Ectodermal cell (in vitro differentiated cells): ENCODE measurements around the gene ZFYVE21.

Experiments used
- H3K27ac ChIP-seq: 2 replicates; pipeline ENCODE4 v1.7.0; 2013; ENCODE audit warnings: mild to moderate bottlenecking, low read depth, low read length; ENCODE audit not compliant: insufficient read depth, poor library complexity, severe bottlenecking
- H3K27me3 ChIP-seq: 2 replicates; pipeline ENCODE4 v1.7.0; 2013; ENCODE audit warnings: mild to moderate bottlenecking, low read length; ENCODE audit not compliant: insufficient read depth, control insufficient read depth, poor library complexity, severe bottlenecking
- H3K36me3 ChIP-seq: one replicate; pipeline ENCODE4 v1.7.0; 2013; ENCODE audit warnings: low read length; ENCODE audit not compliant: control insufficient read depth, insufficient read depth
- H3K4me1 ChIP-seq: one replicate; pipeline ENCODE4 v1.7.0; 2013; ENCODE audit warnings: low read length; ENCODE audit not compliant: control insufficient read depth, insufficient read depth
- H3K4me3 ChIP-seq: 2 replicates; pipeline ENCODE4 v1.7.0; 2013; ENCODE audit warnings: low read depth, low read length, control low read depth; ENCODE audit not compliant: insufficient read depth
- H3K9me3 ChIP-seq: 2 replicates; pipeline ENCODE4 v1.7.0; 2013; ENCODE audit warnings: mild to moderate bottlenecking, low read length, moderate library complexity; ENCODE audit not compliant: control insufficient read depth
- WGBS, 2 experiments: methylation state at CpG; one replicate each; pipeline ENCODE4 v1.1.7; 2013; ENCODE audit warnings: missing lambda C conversion rate in 2 of 2; 5-methylcytosine and 5-hydroxymethylcytosine counted together

The ZFYVE21 gene

GRCh38 chr14:103724116-103724515 lies 8.5 kb downstream of the ZFYVE21 start:
- no peaks in the 10 kb centered on the region for H3K4me1 ChIP-seq
- no peak overlapping the region for H3K27ac ChIP-seq
- H3K9me3 ChIP-seq = no peaks in the 10 kb centered on the region
- no peak overlapping the region for H3K4me3 ChIP-seq
- H3K36me3 ChIP-seq = no peaks in the 10 kb centered on the region
- H3K27me3 ChIP-seq = no peaks in the 10 kb centered on the region
- WGBS, 2 experiments = 95% methylated on average over 20 of the region's 20 CpGs

- Histone ChIP-seq H3K4me3 (no peak overlapping the region), H3K36me3 (peaks cover 5% of the 10 kb centered on the region), H3K9me3 (no peaks in the 10 kb centered on the region), H3K27ac (no peak overlapping the region), H3K27me3 (no peaks in the 10 kb centered on the region), H3K4me1 (no peaks in the 10 kb centered on the region)
- 95% methylated on average over 29 of the region's 29 CpGs for WGBS, 2 experiments
These were observed 9.5 kb downstream of the ZFYVE21 start for GRCh38 chr14:103725001-103725682.

- Histone ChIP-seq H3K36me3 (peaks cover 6% of the 10 kb centered on the region), H3K4me1 (no peaks in the 10 kb centered on the region), H3K27ac (no peak overlapping the region), H3K4me3 (no peak overlapping the region), H3K27me3 (no peaks in the 10 kb centered on the region), H3K9me3 (no peaks in the 10 kb centered on the region)
- WGBS, 2 experiments = 95 to 97% methylated on average over 16 of the region's 16 CpGs
These were observed 10.3 kb downstream of the ZFYVE21 start for GRCh38 chr14:103725739-103726395.

GRCh38 chr14:103726474-103726873 lies 10.9 kb downstream of the ZFYVE21 start:
- Histone ChIP-seq H3K4me1 (no peaks in the 10 kb centered on the region), H3K36me3 (peaks cover 6% of the 10 kb centered on the region), H3K27me3 (no peaks in the 10 kb centered on the region), H3K9me3 (no peaks in the 10 kb centered on the region), H3K27ac (no peak overlapping the region), H3K4me3 (no peak overlapping the region)
- WGBS, 2 experiments = 96% methylated on average over 18 of the region's 18 CpGs

- Histone ChIP-seq H3K36me3 (peaks cover 6% of the 10 kb centered on the region), H3K4me3 (no peak overlapping the region), H3K27me3 (no peaks in the 10 kb centered on the region), H3K27ac (no peak overlapping the region), H3K9me3 (no peaks in the 10 kb centered on the region), H3K4me1 (no peaks in the 10 kb centered on the region)
- 93% methylated on average over 53 of the region's 53 CpGs for WGBS, 2 experiments
These were observed 11.8 kb downstream of the ZFYVE21 start for GRCh38 chr14:103727313-103727980.

- Histone ChIP-seq H3K9me3 (no peaks in the 10 kb centered on the region), H3K27ac (no peak overlapping the region), H3K36me3 (peaks cover 6% of the 10 kb centered on the region), H3K27me3 (no peaks in the 10 kb centered on the region), H3K4me3 (no peak overlapping the region), H3K4me1 (no peaks in the 10 kb centered on the region)
- 93 to 95% methylated on average over 19 of the region's 19 CpGs for WGBS, 2 experiments
These were observed 12.5 kb downstream of the ZFYVE21 start for GRCh38 chr14:103728141-103728540.

GRCh38 chr14:103728721-103729120 lies 13.1 kb downstream of the ZFYVE21 start:
- H3K27me3 ChIP-seq = no peaks in the 10 kb centered on the region
- no peaks in the 10 kb centered on the region for H3K9me3 ChIP-seq
- H3K4me3 ChIP-seq = no peak overlapping the region
- 94% methylated on average over 12 of the region's 12 CpGs for WGBS, 2 experiments
- H3K27ac ChIP-seq = no peak overlapping the region
- no peaks in the 10 kb centered on the region for H3K4me1 ChIP-seq
- H3K36me3 ChIP-seq = peaks cover 9% of the 10 kb centered on the region

GRCh38 chr14:103729496-103730448 lies 14.2 kb downstream of the ZFYVE21 start:
- H3K4me3 ChIP-seq = no peak overlapping the region
- peaks cover 9% of the 10 kb centered on the region for H3K36me3 ChIP-seq
- no peak overlapping the region for H3K27ac ChIP-seq
- no peaks in the 10 kb centered on the region for H3K4me1 ChIP-seq
- H3K27me3 ChIP-seq = no peaks in the 10 kb centered on the region
- no peaks in the 10 kb centered on the region for H3K9me3 ChIP-seq
- WGBS, 2 experiments = 94 to 95% methylated on average over 24 of the region's 24 CpGs

GRCh38 chr14:103730490-103731035 lies 15.0 kb downstream of the ZFYVE21 start:
- WGBS, 2 experiments = 94% methylated on average over 15 of the region's 15 CpGs
- H3K27me3 ChIP-seq = no peaks in the 10 kb centered on the region
- no peaks in the 10 kb centered on the region for H3K9me3 ChIP-seq
- H3K4me1 ChIP-seq = peaks cover under 1% of the 10 kb centered on the region
- H3K27ac ChIP-seq = no peak overlapping the region
- H3K36me3 ChIP-seq = peaks cover 9% of the 10 kb centered on the region
- H3K4me3 ChIP-seq = no peak overlapping the region
